K562 (cell line): ENCODE data around the gene DNAJC25. TPM values are rescaled to one million over a fixed set of nuclear protein-coding genes. Genes with fewer than 3 reads are reported as not detected.

Experiments
- ATAC-seq: fragments of 200-7000 bp; cut with Tn5 transposase; 3 replicates; pipeline ENCODE4 v1.9.1; 2020; ENCODE audit warnings: moderate library complexity
- BruUV-seq: library from RNA; stranded (reverse); fragments of 400-500 nt; replicated peaks from 2 replicates; lab custom pipeline; 2021; lab: Mats Ljungman, UMichigan
- CTCF ChIA-PET: fragments of 300-600 bp; formaldehyde crosslinking; extraction: SDS; loops from one replicate; lab custom pipeline; 2021; ENCODE audit warnings: low intra/inter-chr PET ratio; lab: Yijun Ruan, JAX
- POLR2A ChIA-PET: fragments of 300-600, 350-650 bp; sonication (Branson Sonifier 250); formaldehyde crosslinking; extraction: SDS; loops from one replicate; lab custom pipeline; 2021; ENCODE audit warnings: antibody characterized with exemption, inconsistent platforms; lab: Yijun Ruan, JAX
- DNase-seq, 4 experiments: peaks; one replicate each; pipeline versions ENCODE4 v3.0.0 to v3.0.0-alpha.2; 2011 to 2018; ENCODE audit warnings: low spot score in 3 of 4, mixed read lengths in 3 of 4; ENCODE audit errors: extremely low read depth in 1 of 4
- FAIRE-seq: peaks from 2 replicates; lab custom pipeline; 2011; peaks lifted over from hg19 to GRCh38; lab: Jason Lieb, UNC
- H2AFZ ChIP-seq: 2 replicates; pipeline ENCODE4 v1.6.0; 2011; ENCODE audit warnings: low read depth, low read length, control low read depth, inconsistent platforms
- H3K27ac ChIP-seq: fragments of 200-600 bp; 3 replicates; pipeline ENCODE4 v1.8.0; 2011; ENCODE audit warnings: low read depth, mild to moderate bottlenecking, control low read depth, inconsistent platforms, low read length, moderate library complexity, mixed read lengths; ENCODE audit errors: extremely low read depth
- H3K27me3 ChIP-seq, 2 experiments: fragments of 300-600 bp in 1 of 2; 2 replicates in 1 of 2; 3 replicates in 1 of 2; pipeline versions ENCODE4 v1.6.0 to v1.8.0; 2011; ENCODE audit warnings: inconsistent platforms in 2 of 2, low read length in 2 of 2, mild to moderate bottlenecking in 1 of 2, mixed read lengths in 1 of 2, moderate library complexity in 1 of 2; ENCODE audit not compliant: control insufficient read depth in 2 of 2, insufficient read depth in 2 of 2
- H3K36me3 ChIP-seq: fragments of 300-600 bp; 3 replicates; pipeline ENCODE4 v1.8.0; 2011; ENCODE audit warnings: mild to moderate bottlenecking, low read length, inconsistent platforms; ENCODE audit not compliant: control insufficient read depth, insufficient read depth
- H3K4me1 ChIP-seq, 2 experiments: fragments of 200-600 bp in 1 of 2; replicated peaks in 1 of 2; 2 replicates in 1 of 2; 3 replicates in 1 of 2; pipeline versions ENCODE4 v1.5.1 to v1.8.0; 2011; ENCODE audit warnings: inconsistent platforms in 2 of 2, low read length in 2 of 2, mild to moderate bottlenecking in 1 of 2, mixed read lengths in 1 of 2, moderate library complexity in 1 of 2; ENCODE audit not compliant: control insufficient read depth in 2 of 2, insufficient read depth in 2 of 2
- H3K4me2 ChIP-seq: 2 replicates; pipeline ENCODE4 v1.6.1; 2011; ENCODE audit warnings: low read length, control low read depth, inconsistent platforms, mixed read lengths; ENCODE audit not compliant: insufficient read depth
- H3K4me3 ChIP-seq: fragments of 200-600 bp; sonication (generic), shearing (Covaris generic); 2 replicates; pipeline ENCODE4 v1.5.1; 2016; ENCODE audit warnings: control low read depth, inconsistent platforms
- H3K79me2 ChIP-seq: fragments of 200-600 bp; 3 replicates; pipeline ENCODE4 v1.8.0; 2011; ENCODE audit warnings: low read length, inconsistent platforms; ENCODE audit not compliant: control insufficient read depth, insufficient read depth
- H3K9ac ChIP-seq, 2 experiments: 2 replicates each; pipeline versions ENCODE4 v1.6.0 to v1.6.1; 2011; ENCODE audit warnings: low read depth in 2 of 2, low read length in 2 of 2, control low read depth in 1 of 2, inconsistent platforms in 1 of 2, mild to moderate bottlenecking in 1 of 2, mixed read lengths in 1 of 2; ENCODE audit not compliant: insufficient read depth in 1 of 2
- H3K9me1 ChIP-seq: one replicate; pipeline ENCODE4 v1.6.0; 2011; ENCODE audit warnings: inconsistent platforms, mild to moderate bottlenecking, low read length, moderate library complexity; ENCODE audit not compliant: control insufficient read depth, insufficient read depth
- H3K9me3 ChIP-seq: replicated peaks from 2 replicates; pipeline ENCODE4 v1.5.1; 2011; ENCODE audit warnings: low read depth, low read length, inconsistent platforms; ENCODE audit not compliant: control insufficient read depth, insufficient read depth
- H4K20me1 ChIP-seq: replicated peaks from 2 replicates; pipeline ENCODE4 v1.6.1; 2011; ENCODE audit warnings: low read length, inconsistent platforms, mixed read lengths; ENCODE audit not compliant: control insufficient read depth, insufficient read depth
- CEBPB ChIP-seq: fragments of 450-650 bp; IDR thresholded peaks from 2 replicates; pipeline ENCODE4 v1.6.1; 2016; ENCODE audit warnings: missing genetic modification characterization, missing compliant biosample characterization
- ESRRA ChIP-seq: fragments of 450-650 bp; IDR thresholded peaks from 2 replicates; pipeline ENCODE4 v1.6.1; 2014; ENCODE audit warnings: low read depth, mild to moderate bottlenecking, moderate library complexity, borderline replicate concordance
- ESRRB ChIP-seq: fragments of 250-450 bp; sonication (Bioruptor Pico); IDR thresholded peaks from 2 replicates; pipeline ENCODE4 v1.5.0; 2020; ENCODE audit warnings: mild to moderate bottlenecking, moderate library complexity, borderline replicate concordance
- EWSR1 ChIP-seq: fragments of 450-650 bp; IDR thresholded peaks from 2 replicates; pipeline ENCODE4 v1.6.1; 2018; ENCODE audit warnings: borderline replicate concordance, mild to moderate bottlenecking, low read depth, moderate library complexity; ENCODE audit not compliant: partially characterized antibody
- HLTF ChIP-seq: fragments of 450-650 bp; IDR thresholded peaks from 2 replicates; pipeline ENCODE4 v1.6.1; 2016
- ILK ChIP-seq: fragments of 450-650 bp; IDR thresholded peaks from 2 replicates; pipeline ENCODE4 v1.6.1; 2016; ENCODE audit warnings: missing genetic modification characterization, low read depth, mild to moderate bottlenecking, missing compliant biosample characterization, moderate library complexity, borderline replicate concordance
- KDM2B ChIP-seq: fragments of 250-450 bp; sonication (Bioruptor Pico); IDR thresholded peaks from 2 replicates; pipeline ENCODE4 v1.8.0; 2021; ENCODE audit warnings: mild to moderate bottlenecking, moderate library complexity
- LARP7 ChIP-seq: fragments of 450-650 bp; IDR thresholded peaks from 2 replicates; pipeline ENCODE4 v1.6.1; 2016
- PTBP1 ChIP-seq: fragments of 200-400 bp; formaldehyde crosslinking; IDR thresholded peaks from 2 replicates; pipeline ENCODE4 v1.6.1; 2017; ENCODE audit warnings: low read depth, low read length
- TAF1 ChIP-seq: IDR thresholded peaks from 2 replicates; pipeline ENCODE4 v1.6.1; 2011; ENCODE audit warnings: mild to moderate bottlenecking, low read length, moderate library complexity; ENCODE audit not compliant: insufficient read depth, control insufficient read depth, severe bottlenecking; ENCODE audit errors: extremely low read depth
- TCFL5 ChIP-seq: fragments of 250-450 bp; sonication (Bioruptor Pico); conservative IDR thresholded peaks from 2 replicates; pipeline ENCODE4 v1.6.1; 2021; ENCODE audit warnings: mild to moderate bottlenecking, moderate library complexity, matching md5 sums
- ZEB2 ChIP-seq: fragments of 450-650 bp; IDR thresholded peaks from 2 replicates; pipeline ENCODE4 v1.6.1; 2016
- ZNF134 ChIP-seq: fragments of 250-450 bp; sonication (Bioruptor Pico); conservative IDR thresholded peaks from 2 replicates; pipeline ENCODE4 v1.4.0; 2020
- ZNF3 ChIP-seq: fragments of 250-450 bp; sonication (Bioruptor Pico); IDR thresholded peaks from 2 replicates; pipeline ENCODE4 v1.5.0; 2021; ENCODE audit warnings: mild to moderate bottlenecking, moderate library complexity
- WGBS: fragments of 100-300 bp; shearing (Covaris generic); methylation state at CpG from one replicate; pipeline ENCODE4 v1.1.6; 2016; ENCODE audit warnings: low coverage, mixed read lengths; ENCODE audit not compliant: insufficient coverage; ENCODE audit errors: missing lambda C conversion rate; 5-methylcytosine and 5-hydroxymethylcytosine counted together
- in situ Hi-C: fragments of 300-500 bp; cut with MboI; formaldehyde crosslinking; loops from 4 replicates; pipeline ENCODE4 v1.15.0; 2018; ENCODE audit warnings: inconsistent platforms, mixed read lengths
- intact Hi-C: fragments of 100-400 bp; cut with micrococcal nuclease; formaldehyde crosslinking; loops from 2 replicates; pipeline ENCODE4 v1.14.2; 2022
- polyA plus RNA-seq, 8 experiments: library from polyadenylated mRNA; depleted of rRNA in 4 of 8; stranded (reverse) in 5 of 8; unstranded in 3 of 8; fragments of >200 nt; fragmentation: Nextera tagmentation in 2 of 8; fragmentation: Illumina TruSeq in 1 of 8; extraction: Ambion mirVana in 2 of 8; extraction: Trizol in 1 of 8; gene quantifications; 2 replicates each; pipeline versions ENCODE4 v1.2.1 to v1.2.3, GENCODE V29; 2011 to 2014; ENCODE audit warnings: inconsistent platforms in 1 of 8, missing spikeins in 1 of 8
- total RNA-seq, 7 experiments: library from RNA; depleted of rRNA in 6 of 7; stranded (reverse); fragments of >200 nt in 6 of 7; fragmentation: Illumina TruSeq in 2 of 7; extraction: Trizol in 2 of 7; gene quantifications; 2 replicates each; pipeline versions ENCODE4 v1.2.1 to v1.2.3, GENCODE V29; 2011 to 2021; ENCODE audit warnings: low replicate concordance in 1 of 7
- TF ChIP-seq, protein P1 (sequence below): fragments of 250-450 bp; sonication (Bioruptor Pico); IDR thresholded peaks from 2 replicates; pipeline ENCODE4 v1.8.0; 2022; ENCODE audit warnings: moderate library complexity, mild to moderate bottlenecking, inconsistent platforms
- TF ChIP-seq, protein P2 (sequence below): sonication (generic); IDR thresholded peaks from 2 replicates; pipeline ENCODE4 v1.6.1; 2016

The DNAJC25 gene
- total and polyA plus RNA-seq, 9 of the 15 experiments (the other 6 are each of a cell fraction or from before 2014, with no cell fraction given), result 3.7 to 11.2 (median 7.1) TPM

DNA sequence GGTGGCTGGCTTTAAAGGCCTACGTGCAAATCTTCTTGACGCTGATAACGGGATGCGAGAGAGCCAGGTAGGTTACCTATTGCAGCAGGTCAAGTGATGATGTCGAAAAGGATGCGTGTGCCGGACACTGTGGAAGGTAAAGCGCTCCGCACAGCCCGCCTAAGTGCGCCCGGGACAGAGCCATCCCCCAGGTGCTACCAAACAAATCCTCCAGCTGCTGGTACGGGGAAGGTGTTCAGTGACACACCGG is 245 bp upstream of the DNAJC25 start (continued):
- TF ChIP-seq ESRRB (CRISPR knock-in tag) (no peak), ILK (no peak), ZNF134 (no peak), ZNF3 (CRISPR knock-in tag) (no peak), HLTF (no peak)
- TF ChIP-seq, protein P1, sequence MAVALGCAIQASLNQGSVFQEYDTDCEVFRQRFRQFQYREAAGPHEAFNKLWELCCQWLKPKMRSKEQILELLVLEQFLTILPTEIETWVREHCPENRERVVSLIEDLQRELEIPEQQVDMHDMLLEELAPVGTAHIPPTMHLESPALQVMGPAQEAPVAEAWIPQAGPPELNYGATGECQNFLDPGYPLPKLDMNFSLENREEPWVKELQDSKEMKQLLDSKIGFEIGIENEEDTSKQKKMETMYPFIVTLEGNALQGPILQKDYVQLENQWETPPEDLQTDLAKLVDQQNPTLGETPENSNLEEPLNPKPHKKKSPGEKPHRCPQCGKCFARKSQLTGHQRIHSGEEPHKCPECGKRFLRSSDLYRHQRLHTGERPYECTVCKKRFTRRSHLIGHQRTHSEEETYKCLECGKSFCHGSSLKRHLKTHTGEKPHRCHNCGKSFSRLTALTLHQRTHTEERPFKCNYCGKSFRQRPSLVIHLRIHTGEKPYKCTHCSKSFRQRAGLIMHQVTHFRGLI (CRISPR knock-in tag), result no peak

DNA sequence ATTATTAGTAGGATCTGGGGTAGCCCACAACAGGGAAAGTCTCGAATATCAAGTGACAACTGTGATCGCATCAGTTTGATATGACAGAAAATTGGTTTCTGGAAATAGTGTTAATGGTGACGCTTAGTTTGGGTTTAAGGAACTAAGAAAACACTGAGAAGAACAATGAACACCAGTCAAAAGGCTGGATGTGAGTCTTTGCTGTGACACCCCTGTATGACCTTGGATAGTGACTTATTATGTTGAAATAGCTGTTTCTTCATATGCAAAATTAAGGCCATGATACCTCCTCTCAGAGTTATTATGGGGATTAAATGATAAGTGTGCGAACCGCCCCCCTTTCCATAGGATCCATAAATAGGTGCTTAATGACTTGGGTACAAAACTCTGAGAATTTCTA is 926 bp downstream of the DNAJC25 start:
- 2% methylated on average over 5 of the region's 5 CpGs for WGBS
- peaks cover 11% of the 10 kb centered on the region for H4K20me1 ChIP-seq
- DNase-seq, result no peak
- H3K4me1 ChIP-seq, result peaks cover 6 to 26% of the 10 kb centered on the region in 2 experiments
- no peaks in the 10 kb centered on the region for H3K27me3 ChIP-seq
- peak overlapping the region; percentile 93 for H3K9ac ChIP-seq
- H3K36me3 ChIP-seq, result peaks cover 30% of the 10 kb centered on the region; the same call in 2 of the 3 replicates
- in situ Hi-C loops (no loop called here), intact Hi-C loops (loop anchor here (5.0 to 10.0 kb wide), 2 partner anchors 40 to 147 kb away; partner anchors contain the start of gene ECPAS)
- H2AFZ ChIP-seq, result peak overlapping the region; percentile 100
- H3K9me3 ChIP-seq, result no peaks in the 10 kb centered on the region
- H3K79me2 ChIP-seq, result peaks cover 65% of the 10 kb centered on the region
- ChIA-PET POLR2A (interaction anchor here (0.5 to 0.9 kb wide), 3 partner anchors 12 to 407 kb away, joined by 3 read pairs; no protein-coding TSS in a partner anchor), CTCF (interaction anchor here (0.7 kb wide), 1 partner anchor 1677 kb away, joined by 3 read pairs; no protein-coding TSS in a partner anchor)
- TSS peak; percentile 43 for BruUV-seq
- ATAC-seq, result no peak
- TF ChIP-seq ESRRA (peak; percentile 30; the same call in 1 of the 2 replicates), LARP7 (no peak), ZEB2 (no peak), TAF1 (no peak), KDM2B (CRISPR knock-in tag) (no peak), EWSR1 (no peak), TCFL5 (CRISPR knock-in tag) (no peak), CEBPB (peak; percentile 67), PTBP1 (no peak)
- TF ChIP-seq, protein P2, sequence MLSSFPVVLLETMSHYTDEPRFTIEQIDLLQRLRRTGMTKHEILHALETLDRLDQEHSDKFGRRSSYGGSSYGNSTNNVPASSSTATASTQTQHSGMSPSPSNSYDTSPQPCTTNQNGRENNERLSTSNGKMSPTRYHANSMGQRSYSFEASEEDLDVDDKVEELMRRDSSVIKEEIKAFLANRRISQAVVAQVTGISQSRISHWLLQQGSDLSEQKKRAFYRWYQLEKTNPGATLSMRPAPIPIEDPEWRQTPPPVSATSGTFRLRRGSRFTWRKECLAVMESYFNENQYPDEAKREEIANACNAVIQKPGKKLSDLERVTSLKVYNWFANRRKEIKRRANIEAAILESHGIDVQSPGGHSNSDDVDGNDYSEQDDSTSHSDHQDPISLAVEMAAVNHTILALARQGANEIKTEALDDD, result no peak
- peak; percentile 40 for FAIRE-seq
- peak overlapping the region; percentile 95 for H3K4me2 ChIP-seq
- H3K27ac ChIP-seq, result peak overlapping the region; percentile 81
- peaks cover 13% of the 10 kb centered on the region for H3K9me1 ChIP-seq
- H3K4me3 ChIP-seq, result peak overlapping the region; percentile 97
